ENCODE data around the gene SOX6.
"Not testable (repeated sequence)": the region's sequence is repeated elsewhere in the genome, so short reads cannot be mapped to it uniquely, and the experiment has no call there.

SOX6 gene

DNA sequence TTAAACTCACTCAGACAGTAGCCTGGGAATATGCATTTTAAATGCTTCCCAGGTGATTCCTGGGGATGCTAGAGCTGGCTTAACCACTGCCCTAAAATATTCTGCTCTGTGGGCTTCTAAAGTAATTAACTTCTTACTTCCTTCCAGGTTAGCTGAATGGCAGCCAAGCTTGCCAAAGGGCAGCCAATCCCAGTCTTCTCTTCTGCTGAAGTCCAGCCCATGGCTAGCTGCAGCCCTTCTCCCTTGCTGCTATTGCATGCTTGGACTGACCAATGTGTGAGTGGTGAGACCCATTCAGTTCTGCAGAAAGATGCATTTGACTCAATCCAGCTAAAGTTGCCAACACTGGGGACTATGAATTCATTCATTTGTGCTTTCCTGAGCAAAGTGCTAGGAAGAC, 411.9 kb downstream of the SOX6 start:
- no peak for DNase-seq

DNA sequence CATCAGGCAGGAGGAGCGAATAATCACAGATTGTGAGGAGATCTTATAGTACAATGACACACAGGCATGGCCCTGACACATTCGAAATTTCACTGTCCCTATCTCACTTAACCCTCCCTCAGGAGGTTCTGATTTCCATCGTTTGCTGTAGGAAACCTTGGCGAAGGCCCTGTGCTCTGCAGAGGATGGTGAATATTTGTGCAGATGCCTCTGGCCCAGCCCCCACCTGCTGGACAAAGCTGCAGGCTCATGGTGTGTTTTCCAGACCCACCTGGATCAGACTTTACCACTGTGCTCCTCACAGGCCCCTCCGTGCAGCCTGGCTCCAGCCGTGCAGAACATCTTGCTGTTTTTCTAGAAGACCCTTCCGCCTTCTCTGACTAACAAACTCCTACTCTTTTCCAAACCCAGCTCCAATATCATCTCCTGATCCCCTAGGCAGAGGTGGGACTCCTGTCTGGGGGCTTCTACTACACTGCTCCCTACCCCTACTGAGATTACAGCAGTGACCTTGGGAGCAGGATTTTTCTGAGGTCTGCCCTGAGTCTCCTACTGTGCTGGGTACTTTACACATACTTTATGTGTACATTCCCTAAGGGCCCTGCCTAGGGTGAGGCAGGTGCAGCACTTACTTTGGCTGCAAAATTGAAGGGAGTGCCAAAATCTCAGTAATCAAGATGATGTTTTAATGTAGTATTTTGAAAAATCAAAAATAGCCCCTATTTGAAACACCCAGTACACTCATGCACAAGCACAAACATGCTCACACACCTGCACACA, 412.7 kb downstream of the SOX6 start:
- no peak for DNase-seq

DNA sequence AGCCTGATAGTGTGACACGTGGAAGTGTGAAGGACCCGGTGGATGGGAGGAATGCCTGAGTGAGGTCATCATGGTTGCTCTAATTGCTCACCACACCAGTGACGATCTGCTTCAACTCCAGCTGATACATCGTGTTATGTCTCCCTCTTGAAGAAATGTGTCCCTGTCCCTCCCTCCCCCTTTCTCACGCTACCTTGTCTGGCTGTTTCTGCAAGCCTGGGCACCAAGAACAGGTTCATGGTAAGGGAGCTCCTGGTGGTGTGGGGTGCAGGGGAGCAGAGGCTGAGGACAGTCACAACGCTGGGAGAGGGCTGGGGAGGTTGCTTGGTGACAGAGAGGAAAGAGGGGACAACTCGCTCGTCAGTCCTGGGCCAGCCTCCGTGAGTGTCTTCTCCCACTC, 413.4 kb downstream of the SOX6 start:
- DNase-seq: no peak

DNA sequence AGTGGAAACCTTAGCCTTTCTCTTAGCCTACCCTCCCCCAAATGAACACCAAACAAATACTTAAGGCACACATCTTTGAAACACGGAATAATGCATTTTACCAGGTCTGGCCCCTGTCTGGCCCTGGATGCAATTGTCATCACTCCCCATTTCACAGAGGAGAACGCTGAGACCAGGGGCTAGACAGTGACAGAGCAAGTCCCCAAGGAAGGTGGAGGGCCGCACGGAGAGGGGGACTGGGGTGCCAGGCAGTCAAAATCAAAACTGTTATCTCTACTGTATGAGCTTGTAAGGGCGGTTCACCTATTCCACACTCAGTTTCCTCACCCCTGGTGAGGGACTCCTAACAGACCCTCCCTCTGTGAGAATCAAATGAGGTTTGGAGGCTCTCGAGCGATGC, 414.2 kb downstream of the SOX6 start:
- DNase-seq: no peak

DNA sequence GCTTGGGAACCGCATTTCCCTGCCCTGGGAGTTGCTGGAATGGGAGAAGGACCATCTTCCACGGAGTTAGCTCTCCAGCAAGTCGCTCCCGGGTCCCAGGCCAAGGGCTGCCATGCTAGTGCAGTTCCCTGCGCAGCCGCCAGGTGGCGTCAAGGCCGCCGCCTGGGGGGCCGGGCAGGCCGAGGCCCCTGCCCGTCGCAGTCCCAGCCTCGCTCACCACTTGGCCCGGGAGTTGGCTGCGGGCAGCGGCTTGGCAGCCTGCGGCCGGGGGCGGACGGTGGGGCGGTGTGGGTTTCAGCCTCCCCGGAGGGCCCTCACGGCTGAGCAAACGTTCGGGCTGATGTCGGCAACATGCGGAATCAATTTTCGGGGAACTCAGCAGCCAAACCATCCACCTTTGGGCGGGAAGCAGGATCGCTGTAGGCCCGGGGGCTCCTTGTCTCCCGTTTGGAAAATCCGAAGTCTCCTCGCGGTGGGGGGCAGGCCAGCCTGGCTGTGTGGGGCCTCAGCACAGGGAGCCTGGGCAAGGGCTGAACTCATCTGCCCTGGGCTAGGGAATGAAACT, 415.1 kb downstream of the SOX6 start:
- no peak for DNase-seq

DNA sequence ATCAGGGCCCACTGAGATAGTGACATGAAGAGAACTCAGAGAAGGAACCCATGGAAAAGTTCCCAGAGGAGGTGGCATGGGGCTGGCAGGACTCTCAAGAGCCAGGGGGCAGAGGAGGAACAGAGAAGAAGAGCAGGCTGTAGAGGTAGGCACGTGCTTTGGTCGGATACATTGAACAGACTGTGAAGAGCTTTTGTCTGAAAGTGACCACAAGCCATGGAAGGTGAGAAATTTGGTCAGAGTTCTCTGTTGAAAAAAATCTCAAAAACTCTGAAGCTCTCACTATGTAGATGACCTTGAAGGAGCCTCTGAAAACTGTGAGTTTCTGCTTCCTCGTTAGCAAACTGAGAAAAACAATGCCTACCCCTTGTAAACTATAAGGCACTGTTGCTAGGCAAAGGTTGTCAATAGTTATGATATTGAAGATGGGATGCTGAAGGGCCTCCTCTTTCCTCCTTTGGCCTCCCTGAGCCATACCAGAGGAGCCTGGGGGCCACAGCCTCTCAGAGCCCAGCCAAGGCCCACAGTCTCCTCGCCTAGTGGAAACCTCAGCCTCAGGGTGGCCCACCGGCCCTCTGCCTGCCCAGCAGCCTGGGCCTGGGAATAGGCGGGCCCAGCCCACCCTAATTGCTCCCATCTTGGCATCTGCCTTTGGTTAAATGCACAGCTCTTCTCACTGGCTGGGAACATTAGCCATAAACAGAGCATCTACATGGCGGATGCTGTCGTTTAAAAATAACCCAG, 415.7 kb downstream of the SOX6 start:
- DNase-seq: no peak

DNA sequence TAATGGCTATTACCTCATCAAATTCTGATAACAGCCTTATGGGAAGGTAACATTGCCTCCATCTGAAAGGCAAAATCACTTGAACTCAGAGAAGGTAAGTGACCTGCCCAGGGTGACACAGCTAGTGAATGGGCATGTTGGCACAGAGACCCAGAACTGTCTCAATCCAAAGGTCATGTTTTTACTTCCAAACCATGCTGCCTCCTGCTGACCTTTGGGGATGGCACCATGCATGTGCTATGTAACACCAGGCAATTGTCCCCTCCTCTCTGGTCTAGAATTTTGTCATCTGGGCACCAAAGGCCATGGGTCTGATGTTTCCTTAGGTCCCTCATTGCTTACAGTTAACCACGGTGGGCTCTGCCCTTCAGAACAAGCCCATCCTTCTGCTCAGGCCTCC, 417.4 kb downstream of the SOX6 start:
- DNase-seq: no peak

DNA sequence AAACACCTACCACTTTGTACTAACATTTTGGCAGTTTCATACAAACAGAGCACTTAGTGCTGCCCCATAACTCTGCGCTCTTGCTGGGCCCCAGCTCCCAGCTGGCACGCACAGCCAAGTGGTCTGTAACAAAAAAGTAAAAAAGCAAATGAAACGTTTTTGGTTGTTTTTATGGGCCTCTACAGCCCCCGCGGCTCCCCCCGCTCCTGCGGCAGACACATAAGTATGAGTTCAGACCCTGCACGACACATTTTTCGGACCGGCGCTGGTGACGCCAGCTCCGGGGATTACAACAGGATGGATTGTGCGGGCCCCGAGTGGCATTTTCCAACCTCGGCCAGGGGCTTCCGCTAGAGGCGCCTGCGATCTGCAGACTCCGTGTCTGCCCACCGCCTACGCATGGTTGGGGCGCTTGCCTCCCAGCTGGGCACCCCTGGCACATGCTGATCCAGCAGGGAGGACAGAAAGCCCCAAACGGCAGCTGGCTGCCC, 418.2 kb downstream of the SOX6 start:
- DNase-seq: no peak

DNA sequence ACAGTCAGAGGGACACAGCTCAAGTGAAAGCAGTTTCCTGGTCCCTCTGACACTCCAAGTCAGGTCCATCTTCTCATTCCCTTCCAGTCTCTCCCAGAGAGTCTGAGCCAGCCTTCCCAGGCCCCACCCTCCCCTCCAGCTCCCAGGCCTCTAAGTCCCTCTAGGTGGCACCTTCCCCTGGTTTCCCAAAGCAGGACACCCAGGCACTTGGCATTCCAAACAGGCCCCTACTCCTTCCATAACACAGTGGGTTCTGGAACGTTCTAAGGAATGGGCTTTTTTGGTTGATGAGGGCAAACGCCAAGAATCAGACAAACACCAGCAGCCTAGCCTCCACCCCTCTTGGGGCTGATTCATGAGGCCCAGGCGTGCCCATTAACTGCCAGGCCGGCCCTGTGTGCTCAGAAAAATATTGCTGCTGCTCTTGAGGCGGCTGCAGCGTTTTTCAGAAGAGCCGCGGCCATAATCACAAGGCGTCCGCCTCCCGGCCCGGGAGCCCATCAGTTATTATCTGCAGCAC, 418.7 kb downstream of the SOX6 start:
- DNase-seq: no peak

DNA sequence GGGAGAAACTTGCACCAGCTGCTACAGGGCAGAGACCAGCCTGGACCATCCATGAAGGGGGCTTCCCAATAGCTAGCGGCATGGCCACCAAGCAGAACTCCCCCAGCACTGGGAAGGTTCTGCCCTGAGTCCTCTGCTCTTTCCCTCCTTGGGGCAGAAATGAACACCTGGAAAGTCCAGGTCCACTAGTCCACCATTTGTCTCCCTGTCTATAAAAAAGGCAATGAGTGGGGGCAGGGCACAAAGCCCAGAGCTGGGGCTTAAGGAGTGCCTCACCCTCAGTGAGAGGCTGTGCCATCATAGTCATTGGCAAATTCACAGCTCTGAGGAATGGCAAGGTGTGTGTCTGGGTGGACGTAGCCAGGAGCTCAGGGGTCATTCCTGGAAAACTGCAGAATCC, 420.3 kb downstream of the SOX6 start:
- DNase-seq: no peak

DNA sequence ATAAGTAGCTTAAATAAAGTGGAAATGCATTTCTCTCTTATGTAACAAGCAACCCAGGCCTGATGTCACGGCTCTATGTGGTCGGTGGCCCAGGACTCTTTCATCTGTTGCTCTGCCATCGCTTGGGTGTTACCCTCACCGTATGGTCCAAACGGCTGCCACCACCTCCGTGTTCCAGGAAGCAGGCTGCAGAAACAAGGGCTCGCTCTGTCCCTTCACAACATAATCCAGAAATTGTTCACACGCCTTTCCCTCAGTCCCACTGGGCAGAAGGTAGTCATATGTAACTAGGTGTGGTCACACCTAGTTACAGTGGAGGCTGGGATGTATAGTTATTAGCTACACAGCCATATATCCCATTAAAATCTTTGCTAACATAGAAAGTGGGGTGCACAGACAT, 421.0 kb downstream of the SOX6 start:
- DNase-seq: no peak

DNA sequence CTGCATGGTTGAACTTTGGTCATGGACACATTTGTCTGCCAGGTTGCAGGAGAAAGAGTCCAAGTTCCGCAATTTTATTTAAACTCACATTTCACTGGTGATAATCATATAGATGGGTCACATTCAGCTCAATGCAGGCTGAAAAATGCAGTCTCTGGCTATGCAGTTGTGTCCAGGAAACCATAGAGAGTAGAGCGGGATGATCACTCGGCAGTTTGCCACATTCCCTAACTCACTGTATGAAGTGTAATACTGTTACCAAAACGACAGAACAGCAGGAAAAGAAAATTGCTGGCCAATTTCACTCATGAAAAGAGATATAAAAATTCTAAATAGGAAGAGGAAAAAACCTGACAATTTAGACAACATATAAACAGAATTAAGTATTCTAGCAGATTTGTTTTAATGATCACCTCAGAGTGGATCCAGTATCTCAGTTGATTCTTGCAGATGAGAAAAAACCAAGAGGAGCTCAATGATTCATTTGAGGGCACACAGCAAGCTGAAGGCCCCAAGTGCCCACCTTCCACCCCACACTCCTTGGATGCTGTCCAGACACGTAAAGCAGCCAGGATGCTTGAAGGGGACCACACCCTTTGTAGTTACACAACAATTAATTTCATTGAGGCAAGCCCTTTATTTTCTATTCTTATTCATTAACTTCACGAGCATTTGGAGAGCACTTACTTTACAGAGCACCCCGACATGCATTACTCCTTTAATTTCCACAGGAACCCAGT, 422.3 kb downstream of the SOX6 start:
- DNase-seq: no peak

DNA sequence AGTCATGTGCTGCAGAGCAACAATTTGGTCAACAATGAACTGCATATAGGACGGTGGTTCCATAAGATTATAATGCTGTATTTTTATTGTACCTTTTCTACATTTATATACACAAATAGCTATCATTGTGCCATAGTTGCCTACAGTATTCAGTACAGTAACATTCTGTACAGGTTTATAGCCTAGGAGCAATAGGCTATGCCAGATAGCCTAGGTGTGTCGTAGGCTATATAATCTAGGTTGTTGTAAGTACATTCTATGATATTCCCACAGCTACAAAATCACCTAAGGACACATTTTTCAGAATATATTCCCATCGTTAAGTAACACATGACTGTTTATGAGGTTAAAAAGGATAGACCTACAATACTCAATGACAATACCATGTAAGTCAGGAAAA, 423.9 kb downstream of the SOX6 start:
- no peak for DNase-seq

DNA sequence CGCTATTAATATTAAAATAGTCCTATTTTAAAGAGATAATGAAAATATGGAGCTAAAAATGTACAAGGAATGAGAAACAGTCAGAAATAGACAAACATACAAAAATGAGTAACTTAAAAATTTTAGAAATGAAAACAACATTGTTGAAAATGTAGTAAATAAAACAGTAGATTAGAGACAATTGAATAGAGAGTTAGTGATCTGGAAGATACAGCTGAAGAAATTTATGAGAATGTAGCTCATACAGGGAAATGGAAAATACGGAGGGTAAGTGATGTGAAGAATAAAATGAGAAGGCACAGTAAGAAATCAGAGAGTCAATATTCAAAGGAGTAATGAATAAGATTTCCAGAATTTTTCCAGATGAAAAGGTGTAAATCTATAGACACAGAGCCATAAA, 424.8 kb downstream of the SOX6 start:
- no peak for DNase-seq

DNA sequence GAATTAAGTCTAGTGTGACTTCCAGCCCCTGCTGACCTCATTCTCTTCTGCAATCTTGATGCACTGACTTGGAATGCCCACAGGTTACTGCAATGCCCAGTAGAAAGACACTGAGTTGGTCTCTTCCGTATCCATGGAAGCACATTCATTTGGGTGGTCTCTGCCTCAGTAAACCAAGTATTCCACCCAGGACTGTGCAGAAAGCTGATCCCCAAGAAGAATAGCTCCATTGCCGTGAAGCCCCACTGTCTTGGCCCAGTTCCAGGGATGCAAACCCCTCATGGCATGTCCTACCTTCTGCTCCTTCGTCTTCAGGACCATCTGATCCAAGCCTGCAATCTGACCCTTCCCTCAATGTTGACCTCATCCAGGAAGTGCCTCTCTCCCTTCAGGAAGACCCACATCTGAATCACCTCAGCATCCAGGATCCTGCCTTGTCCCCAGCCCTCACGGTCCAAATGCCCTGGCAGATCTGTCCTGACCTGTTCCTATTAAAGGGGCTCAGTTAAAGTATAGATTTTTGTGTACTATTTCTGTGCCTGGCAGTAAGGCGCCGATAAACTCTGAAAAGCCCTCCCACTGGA, 425.8 kb downstream of the SOX6 start:
- DNase-seq: no peak

DNA sequence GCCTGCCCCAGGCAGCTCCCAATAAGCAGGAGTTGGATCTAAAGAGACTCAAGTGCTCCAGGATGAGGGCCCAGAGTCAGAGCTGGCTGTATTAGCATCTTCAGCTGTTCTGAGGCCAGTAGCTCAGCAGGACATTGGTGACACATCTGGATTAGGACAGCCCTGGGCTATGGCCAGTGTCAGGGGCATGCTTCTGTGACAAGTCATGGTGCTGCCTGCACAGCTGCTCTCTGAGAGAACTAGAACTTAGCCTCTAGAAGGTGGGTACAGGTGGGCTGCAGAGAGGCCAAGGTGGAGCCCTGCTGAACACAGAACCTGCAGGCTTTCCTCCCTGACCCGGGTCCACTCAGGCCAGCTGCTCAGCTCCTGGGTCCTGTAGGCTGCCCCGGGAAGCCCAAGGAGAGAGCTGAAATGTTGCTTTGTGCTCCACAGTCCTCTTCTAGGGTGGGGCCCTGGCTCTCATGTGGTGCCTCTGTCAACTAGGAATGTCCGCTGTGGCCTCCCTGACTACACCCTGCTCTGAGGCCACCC, 426.9 kb downstream of the SOX6 start:
- DNase-seq: no peak

DNA sequence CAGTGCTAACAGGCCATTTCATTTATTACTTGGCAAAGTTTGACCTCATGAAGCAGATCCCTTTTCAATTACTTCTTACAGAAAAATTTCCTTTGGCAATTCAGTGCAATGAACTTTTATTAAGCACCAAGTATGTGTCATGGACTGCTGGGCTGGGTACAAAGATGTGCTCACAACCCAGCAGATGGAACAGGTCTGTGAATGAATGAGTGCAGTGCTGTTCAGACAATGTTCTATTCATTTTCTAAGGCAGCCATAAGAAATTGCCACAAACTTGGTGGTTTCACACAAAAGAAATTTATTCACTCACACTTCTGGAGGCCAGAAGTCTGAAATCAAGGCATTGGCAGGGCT, 428.5 kb downstream of the SOX6 start:
- DNase-seq: no peak

DNA sequence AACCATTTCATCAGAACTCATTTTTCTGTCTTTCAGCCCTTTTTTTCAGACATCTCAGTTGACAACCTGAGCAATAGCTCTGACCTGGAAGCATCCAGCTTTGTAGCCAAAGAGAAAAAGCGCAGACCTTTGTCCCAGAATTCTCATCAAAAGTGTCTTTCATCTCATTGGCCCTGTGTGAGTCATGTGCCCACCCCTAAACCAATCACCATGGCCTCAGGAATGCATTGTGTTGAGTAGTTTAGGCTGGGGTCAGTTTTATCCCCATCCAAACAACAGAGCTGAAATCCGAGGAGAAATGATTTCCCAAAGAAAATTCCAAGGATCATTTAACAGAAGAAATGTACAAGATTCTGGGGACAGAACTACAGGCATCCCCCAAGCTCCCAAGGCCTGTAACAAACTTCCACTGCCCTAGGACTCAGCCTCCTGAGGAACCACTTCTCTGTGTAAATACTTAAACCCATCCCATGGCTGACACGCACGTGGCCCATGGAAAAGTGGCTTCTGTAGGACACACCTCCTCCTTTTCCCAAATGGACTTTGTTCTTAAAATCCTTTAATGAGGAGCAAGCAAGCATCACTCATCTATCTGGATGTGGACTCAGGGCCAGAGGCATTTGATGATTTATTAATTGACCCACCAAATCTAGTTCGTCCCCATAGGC, 429.0 kb downstream of the SOX6 start:
- DNase-seq: no peak

DNA sequence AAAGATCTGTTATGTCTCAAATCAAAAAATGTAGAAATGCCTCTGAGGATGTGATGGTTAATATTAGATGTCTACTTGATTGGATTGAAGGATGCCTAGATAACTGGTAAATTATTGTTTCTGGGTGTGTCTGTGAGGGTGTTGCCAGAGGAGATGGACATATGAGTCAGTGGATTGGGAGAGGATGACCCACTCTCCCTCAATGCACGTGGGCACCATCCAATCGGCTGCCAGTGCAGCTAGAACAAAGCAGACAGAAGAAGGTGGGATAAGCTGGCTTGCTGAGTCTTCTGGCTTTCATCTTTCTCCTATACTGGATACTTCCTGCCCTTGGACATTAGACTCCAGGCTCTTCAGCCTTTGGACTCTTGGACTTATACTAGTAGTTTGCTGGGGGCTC, 430.3 kb downstream of the SOX6 start:
- no peak for DNase-seq

DNA sequence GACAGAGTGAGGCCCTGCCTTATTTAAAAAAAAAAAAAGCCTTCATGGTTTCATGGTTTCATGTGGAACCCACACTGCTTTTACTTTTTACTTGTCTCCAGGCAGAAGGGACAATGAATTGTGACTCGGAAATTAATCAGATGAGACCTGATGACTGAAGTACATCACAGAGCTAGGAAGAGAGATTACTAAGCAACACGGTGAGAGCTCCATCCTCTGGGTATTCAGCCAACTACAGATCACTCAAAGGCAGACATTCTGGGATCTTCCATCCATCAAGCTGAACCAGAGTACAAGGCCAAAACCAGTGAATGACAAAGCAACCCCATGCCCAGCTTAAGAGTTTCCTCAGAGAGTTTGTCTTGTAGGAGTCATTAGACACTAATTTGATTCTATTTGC, 433.2 kb downstream of the SOX6 start:
- DNase-seq: no peak

DNA sequence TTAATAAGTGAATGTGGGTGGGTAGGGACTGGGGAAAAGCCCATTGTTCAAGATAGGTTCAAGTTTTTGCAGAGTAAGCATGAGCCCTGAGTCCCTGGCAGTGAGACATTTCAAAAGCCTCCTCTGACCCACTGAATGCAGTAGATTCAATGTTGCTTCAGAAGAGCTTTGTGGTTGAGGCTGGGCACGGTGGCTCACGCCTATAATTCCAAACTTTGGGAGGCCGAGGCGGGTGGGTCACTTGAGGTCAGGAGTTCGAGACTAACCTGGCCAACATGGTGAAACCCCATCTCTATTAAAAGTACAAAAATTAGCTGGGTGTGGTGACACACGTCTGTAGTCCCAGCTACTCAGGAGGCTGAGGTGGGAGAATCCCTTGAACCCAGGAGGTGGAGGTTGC, 433.6 kb downstream of the SOX6 start:
- not testable (repeated sequence) for DNase-seq
